Prostate gland (tissue), 1 donor: Measurements from ENCODE around the gene GALM.

ENCODE experiments used
- POLR2A ChIP-seq: fragments of 450-650 bp; IDR thresholded peaks from one replicate; pipeline ENCODE4 v1.6.1; 2016; ENCODE audit warnings: antibody characterized with exemption, mild to moderate bottlenecking
- POLR2AphosphoS5 ChIP-seq: sonication (generic); formaldehyde crosslinking; IDR thresholded peaks from one replicate; pipeline ENCODE4 v1.6.1; 2017; ENCODE audit warnings: antibody characterized with exemption

- TF ChIP-seq POLR2A (no peak), POLR2AphosphoS5 (no peak)
Measured at GRCh38 chr2:38765149-38765548, 99.2 kb downstream of the GALM start.
